HG03521 (cell line): ENCODE results near the gene TRIM40.
"Not testable (repeated sequence)": the region's sequence is repeated elsewhere in the genome, so short reads cannot be mapped to it uniquely, and the experiment has no call there.

Source experiments
- ATAC-seq: cut with Tn5 transposase; IDR thresholded peaks from one replicate; pipeline ENCODE4 v1.9.1; 2021; ENCODE audit warnings: mild to moderate bottlenecking, moderate library complexity; ENCODE audit not compliant: unreplicated experiment

The TRIM40 gene

DNA sequence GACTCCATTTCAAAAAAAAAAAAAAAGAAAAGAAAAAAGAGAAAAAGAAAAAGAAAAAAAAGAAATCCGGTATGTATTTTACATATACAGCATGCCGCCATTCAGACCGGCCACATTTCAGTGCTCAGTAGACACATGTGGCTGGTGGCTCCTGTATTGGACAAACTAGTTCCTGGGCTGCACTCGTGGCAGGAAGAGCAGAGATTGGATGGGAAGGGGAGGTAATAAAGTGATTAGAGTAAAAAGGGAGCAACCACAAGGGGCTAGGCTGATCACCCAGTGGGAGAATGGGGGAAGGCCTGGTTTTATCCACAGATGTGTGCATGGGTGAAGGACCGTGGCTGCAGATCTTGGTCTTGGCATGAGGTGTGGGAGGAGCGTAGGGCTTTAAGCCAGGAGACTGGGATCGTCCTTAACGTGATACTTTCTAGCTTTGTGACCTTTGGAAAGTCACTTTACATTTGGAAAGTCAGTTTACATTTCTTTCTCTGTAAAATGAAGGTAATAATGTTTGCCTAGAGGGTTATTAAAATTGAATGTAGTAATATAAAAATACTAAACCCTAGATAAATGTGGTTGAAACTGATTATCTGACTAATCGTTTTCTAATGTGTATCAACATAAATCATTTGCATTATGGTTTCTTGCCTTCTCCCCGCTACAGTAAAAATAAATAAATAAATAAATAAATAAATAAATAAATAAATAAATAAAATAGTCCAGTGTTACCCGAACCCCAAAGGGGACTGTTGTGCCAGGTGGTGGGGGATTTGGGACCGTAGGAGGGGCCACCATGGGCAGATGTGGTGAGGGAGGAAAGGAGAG, 26.5 kb downstream of the TRIM40 start:
- ATAC-seq, result no peak

DNA sequence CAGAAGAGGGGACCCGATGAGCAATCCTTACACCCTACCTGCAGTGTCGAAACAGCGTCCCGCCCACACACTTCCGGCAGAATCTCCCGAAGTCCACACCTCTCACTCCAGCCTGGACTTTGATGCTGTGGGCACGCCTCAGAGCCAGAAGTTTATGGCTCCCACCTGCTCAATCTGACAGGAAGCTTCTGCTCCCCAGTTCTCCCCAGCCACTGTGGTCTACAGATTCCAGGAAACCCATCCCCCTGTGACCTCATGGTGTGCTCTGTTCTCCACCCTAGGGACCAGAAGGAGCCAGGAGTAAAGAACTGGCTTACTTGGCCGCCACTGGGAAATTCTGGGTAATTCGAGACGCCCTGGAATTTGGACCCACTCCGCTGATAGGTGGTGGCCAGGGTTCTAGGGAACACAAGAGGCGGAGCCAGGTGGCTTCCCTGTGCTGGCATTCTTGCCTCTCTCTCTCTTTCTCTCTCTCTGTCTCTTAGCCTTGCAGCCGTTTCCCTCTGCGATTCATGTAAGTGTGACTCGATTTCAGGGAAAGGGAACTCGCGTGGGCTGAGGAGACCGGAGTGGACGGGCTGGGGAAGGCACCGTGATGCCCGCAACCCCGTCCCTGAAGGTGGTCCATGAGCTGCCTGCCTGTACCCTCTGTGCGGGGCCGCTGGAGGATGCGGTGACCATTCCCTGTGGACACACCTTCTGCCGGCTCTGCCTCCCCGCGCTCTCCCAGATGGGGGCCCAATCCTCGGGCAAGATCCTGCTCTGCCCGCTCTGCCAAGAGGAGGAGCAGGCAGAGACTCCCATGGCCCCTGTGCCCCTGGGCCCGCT, 27.4 kb downstream of the TRIM40 start, which contains the start of gene TRIM15:
Gene TRIM15, plus strand, starts transcription at position 457 of the 828 bp plus-strand sequence. Its CDS starts 139 bp downstream, at position 596.
- ATAC-seq, result no peak

DNA sequence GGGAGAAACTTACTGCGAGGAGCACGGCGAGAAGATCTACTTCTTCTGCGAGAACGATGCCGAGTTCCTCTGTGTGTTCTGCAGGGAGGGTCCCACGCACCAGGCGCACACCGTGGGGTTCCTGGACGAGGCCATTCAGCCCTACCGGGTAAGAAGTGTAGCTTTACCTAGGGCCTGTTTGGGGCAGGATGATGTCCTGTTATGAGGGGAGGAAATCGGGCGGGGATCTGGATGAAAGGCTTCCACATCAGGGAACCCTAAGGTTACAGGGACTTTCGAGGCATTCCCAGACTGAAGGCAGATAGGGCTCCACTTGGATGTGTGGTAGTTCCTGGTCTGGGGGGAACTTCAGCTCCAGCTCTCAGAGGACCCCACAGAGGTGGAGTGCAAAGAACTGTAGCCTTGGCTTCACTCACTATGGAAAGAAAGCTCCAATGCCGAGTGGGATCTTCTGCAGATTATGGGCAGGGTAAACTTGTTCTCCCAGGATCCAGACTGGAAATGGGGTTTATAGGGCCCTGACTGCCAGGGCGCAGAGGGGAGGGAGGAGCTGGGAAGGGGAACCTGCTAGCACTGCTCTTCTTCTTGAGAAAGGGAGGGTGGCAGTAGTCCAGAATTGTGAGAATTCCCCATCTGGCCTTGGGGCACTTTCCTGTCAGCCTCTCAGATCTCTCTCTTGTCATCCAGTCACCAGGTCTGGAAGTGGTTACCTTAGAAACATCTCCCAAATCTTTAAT, 28.1 kb downstream of the TRIM40 start:
- no peak for ATAC-seq

DNA sequence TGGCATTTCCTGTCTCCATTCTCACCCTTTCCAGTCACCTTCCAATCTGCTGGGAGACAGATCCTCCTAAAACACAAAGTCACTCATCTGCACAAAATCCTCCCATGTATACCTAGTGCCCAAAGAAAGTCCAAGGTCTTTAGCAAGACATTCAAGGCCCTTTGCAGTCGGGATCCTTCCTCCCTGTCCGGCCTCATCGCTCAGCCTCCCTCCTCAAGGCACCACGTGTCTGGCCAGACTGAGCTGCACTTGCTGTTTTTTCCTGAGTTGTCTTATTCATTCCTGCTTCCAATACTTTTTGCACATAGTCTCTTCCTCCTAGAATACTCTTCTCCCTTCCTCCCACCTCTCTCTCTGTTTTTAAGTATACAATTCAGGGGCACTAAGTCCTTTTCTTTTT, 28.8 kb downstream of the TRIM40 start:
- no peak for ATAC-seq

DNA sequence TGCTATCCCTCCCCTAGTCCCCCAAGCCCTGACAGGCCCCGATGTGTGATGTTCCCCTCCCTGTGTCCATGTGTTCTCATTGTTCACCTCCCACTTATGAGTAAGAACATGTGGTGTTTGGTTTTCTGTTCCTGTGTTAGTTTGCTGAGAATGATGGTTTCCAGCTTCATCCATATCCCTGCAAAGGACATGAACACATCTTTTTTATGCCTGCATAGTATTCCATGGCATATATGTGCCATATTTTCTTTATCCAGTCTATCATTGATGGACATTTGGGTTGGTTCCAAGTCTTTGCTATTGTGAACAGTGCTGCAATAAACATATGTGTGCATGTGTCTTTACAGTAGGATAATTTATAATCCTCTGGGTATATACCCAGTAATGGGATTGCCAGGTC, 29.3 kb downstream of the TRIM40 start:
- not testable (repeated sequence) for ATAC-seq

DNA sequence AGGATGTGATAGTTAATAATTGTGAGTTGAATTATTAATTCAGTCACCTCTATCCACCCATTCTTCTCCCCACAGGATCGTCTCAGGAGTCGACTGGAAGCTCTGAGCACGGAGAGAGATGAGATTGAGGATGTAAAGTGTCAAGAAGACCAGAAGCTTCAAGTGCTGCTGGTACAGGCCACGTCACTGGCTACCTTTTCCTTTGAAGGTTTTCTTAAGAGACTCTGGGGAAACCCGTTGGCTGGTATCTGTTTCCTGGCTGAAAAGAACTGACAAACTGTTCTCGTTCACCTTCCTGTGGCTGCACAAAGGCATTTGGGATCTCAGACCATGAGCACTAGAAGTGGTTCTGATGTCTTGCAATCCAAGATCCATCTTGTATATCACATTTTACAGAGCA, 31.2 kb downstream of the TRIM40 start:
- ATAC-seq, result no peak

DNA sequence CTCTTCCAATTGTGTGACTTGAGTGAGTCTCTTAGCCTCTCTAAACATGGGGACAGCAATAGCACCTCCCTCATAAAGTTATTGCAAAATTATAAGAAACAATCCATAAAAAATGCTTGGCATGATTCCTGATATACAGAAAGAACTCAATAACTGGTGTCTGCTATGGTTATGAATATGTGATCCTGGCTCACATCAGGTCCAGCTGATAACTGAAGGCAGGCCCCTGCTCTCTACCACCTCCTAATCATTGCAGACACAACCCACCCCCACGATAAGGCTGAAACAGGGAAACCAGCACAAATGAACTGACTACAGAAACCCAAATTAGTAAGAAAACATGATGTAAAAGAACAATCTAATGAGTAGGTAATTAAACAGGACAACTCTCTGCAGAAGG, 32.8 kb downstream of the TRIM40 start:
- no peak for ATAC-seq

DNA sequence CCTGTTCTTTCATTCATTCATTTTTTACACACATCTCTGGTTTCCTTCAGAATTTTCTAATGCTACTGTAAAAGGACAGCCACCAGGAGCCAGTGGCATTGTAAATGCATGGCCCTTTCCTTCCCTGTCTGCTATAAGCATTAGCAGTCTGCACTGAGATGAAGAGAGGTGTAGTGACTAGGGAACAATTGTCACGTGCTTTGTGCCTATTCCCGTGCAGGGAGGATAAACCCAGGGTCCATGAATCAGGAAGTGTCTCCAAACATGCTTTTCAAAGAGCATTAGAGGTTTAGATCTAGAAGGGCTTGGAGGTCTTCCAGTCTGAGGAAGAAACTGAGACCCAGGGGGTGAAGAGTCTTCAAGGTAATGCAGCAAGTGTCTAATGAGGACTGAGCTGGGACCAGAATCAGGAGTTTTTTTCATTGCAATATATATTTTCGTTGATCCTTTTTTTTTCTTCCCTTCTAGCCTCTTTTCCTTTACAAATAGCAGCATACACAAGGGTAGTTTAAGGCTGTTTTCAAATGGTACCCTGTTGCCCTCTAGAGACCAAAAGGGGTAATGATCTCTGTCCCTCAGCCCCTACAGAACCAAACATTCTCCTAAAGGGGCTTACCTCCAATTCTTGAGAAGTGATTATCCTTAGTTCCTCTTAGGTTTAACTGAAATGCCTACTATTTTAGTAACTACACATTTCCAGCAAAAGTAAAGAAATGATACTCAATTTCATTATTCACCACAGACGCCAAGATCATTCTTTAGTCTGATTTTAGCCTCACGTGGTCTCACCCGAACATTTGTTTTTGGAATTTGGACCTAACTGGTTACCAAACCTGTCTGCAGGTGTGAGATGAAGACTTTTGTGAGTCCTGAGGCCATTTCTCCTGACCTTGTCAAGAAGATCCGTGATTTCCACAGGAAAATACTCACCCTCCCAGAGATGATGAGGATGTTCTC, 34.0 kb downstream of the TRIM40 start:
- ATAC-seq, result no peak

DNA sequence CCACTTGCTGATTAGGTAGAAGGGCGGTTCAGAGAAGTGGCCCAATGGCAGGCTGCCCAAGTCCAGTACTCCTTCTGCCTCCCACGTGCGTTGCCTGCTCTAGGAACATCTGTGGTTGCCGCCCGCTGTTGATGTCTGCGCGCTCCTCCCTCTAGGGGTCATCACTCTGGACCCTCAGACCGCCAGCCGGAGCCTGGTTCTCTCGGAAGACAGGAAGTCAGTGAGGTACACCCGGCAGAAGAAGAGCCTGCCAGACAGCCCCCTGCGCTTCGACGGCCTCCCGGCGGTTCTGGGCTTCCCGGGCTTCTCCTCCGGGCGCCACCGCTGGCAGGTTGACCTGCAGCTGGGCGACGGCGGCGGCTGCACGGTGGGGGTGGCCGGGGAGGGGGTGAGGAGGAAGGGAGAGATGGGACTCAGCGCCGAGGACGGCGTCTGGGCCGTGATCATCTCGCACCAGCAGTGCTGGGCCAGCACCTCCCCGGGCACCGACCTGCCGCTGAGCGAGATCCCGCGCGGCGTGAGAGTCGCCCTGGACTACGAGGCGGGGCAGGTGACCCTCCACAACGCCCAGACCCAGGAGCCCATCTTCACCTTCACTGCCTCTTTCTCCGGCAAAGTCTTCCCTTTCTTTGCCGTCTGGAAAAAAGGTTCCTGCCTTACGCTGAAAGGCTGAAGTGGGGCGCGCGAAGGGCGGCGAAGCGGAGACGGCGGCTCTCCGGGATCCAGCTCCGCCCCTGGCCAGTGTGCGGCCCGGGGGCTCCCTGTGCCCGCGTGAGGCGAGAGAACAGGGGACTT, 35.9 kb downstream of the TRIM40 start:
- ATAC-seq, result no peak

DNA sequence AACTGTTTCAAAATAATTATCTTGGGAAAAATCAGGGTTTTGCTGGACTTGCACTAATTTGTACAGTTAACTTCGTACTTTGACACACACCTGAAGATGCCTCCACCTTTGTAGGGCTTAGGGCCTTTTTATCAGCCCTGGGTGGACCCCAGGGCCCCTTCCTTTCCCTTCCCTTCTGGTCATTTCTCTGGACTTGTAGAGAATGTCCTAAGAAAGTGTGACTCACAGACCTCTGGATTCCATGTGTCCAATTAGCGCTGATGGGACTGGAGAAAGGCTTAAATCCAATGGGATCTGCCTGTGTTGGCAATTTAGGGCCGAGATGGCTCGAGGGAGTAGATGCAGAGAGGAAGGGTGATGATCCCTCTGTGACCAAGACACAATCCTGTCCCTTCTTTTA, 36.7 kb downstream of the TRIM40 start:
- no peak for ATAC-seq

DNA sequence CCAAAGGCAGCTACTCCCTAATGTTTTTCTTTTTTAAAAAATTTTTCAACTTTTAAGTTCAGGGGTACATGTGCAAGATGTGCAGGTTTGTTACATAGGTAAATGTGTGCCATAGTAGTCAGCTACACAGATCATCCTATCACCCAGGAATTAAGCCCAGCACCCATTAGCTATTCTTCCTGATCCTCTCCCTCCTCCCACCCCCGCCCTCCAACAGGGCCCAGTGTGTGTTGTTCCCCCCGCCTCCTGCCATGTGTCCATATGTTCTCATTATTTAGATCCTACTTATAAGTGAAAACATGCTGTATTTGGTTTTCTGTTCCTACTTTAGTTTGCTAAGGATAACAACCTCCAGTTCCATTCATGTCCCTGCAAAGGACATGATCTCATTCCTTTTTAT, 39.8 kb downstream of the TRIM40 start:
- no peak for ATAC-seq

DNA sequence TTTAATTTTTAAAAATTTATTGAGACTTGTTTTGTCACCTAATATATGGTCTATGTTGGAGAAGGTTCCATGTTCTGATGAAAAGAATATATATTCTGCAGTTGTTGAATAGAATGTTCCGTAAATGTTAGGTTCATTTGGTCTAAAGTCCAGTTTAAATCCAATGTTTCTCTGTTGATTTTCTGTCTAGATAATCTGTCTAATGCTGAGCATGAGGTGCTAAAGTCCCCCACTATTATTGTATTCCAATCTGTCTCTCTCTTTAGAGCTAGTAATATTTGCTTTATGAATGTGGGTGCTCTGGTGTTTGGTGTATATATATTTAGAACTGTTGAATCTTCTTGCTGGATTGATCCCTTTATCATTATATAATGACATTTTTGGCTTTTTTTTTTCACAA, 42.9 kb downstream of the TRIM40 start:
- no peak for ATAC-seq

DNA sequence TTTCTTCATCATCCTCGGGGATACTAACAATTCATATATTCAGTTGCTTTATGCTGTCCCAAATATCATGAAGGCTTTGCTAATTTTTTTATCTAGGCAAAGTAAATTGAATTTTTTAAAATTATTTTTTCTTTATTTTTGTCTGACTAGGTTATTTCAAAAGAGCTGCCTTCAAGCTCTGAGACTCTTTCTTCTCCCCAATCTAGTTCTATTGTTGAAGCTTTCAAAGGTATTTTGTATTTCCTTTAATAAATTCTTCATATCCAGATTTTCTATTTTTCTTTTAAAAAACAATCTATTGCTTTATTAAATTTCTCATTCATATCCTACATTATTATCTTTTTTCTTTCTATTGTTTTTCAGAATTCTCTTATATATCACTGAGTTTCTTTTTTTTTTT, 44.2 kb downstream of the TRIM40 start:
- no peak for ATAC-seq

DNA sequence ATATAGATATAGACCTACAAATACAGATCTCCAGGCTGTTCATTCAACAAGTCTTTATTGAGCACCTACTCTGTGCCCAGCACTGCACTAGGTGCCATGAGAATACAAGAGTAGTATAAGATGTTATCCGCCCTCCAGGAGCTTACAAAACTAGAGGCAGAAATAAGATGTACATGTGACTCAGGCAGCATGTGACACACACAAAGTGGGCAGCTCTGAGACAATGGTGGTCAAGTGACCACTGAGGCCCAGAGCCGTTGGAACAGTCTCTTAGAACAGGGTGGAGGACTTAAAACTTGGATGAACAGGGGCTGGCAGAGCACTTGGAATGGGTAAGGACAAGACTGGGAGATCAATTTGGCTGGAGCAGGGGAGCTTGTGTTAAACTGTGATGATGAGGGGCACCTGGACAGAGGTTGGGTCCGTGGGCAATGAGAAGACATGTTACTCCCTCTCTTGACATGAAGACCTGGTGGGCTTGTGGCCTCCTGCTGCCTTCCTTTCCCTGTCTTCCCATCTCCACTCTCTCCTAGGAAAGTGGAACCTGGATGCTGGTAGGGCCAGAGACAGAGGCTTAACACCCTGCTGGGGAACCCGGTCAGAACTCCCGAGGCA, 48.6 kb downstream of the TRIM40 start:
- no peak for ATAC-seq

DNA sequence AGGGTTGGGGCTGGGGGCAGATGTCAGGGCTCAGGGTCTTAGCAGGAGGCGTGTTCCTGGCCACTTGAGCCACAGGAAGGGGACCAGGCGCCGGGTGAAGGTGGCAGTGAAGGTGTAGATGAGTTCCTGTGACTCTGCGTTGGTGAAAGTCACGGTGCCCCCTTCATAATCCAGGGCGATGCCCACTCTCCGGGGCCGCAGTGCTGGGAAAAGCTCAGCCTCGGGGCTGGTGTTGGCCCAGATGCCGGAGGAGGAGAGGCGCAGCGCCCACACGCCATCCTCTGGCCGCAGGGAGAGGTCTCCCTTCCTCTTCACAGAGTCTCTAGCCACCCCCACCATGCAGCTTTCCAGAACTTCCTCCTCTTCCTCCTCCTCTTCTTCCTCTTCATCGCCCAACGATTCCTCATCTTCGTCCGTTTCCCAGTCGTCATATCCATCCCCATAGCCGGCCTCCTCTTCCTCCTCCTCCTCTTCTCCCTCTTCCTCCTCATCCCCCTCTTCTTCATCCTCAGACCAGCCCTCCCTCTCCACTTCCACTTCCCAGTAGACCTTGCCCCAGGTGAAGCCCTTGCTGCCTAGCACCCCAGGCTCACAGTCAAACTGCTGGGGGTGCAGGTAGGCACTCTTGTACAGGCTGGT, 50.0 kb downstream of the TRIM40 start:
- ATAC-seq, result no peak

DNA sequence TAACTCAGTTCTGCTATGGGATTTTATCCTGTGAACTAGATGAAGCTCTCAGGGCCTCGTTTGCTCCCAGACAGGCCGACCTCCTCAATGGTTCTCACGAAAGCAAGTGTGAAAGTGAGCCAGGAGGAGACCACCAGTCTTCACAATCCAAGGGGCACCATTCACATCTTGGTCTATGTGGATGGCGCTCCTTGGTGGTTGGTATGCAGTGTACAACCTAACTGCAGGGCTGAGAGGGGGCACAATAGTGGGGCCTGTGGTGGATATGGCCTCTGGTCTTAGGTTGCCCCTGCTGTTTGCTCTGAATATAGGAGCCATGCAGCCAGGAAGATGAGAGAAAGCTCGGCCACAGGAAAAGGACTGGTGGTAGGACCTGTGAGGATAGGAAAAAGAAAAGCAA, 52.6 kb downstream of the TRIM40 start:
- no peak for ATAC-seq

DNA sequence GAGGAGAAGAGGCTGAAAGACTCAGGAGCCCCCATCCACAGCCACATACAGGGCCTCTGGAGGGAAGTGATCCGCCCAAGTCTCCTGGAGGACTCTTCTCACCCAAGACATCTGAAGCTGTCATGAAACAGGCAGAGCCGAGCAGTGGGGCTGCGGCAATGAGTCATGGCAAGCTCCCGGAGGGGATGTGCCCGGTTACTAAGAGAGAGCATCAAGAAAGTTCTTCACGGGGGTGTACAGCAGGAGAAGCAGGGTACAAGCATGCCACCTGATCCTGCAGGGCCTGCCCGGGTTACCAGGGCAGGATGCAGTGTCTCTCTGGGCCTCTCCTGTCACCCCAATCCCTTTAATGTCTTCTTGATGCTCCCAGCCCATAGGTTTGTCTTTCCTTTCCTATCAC, 56.1 kb downstream of the TRIM40 start:
- no peak for ATAC-seq
